Measurements from ENCODE around the gene PTPRN2. TPM values are rescaled to one million over a fixed set of nuclear protein-coding genes. Genes with fewer than 3 reads are reported as not detected.

PTPRN2 gene
- total RNA-seq, 1 experiment from 2014 or later = 2.1 TPM

DNA sequence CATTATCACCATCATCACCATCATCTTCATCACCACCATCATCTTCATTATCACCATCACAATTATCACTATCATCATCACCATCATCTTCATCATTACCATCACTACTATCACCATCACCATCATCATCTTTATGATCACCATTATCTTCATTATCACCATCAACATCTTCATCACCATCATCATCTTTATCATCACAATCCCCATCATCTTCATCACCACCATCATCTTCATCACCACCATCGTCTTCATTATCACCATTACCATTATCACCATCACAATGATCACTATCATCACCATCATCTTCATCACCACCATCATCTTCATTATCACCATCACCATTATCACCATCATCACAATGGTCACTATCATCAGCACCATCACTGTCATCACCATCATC lies 621.1 kb downstream of the PTPRN2 start:
- no peaks in the 10 kb centered on the region for H3K9me2 ChIP-seq (ENCODE audit: insufficient read depth)
- no peaks in the 10 kb centered on the region for H3K4me1 ChIP-seq (ENCODE audit: control insufficient read depth in 1 of 2, insufficient read depth in 2 of 2, low read length in 2 of 2)
- no peaks in the 10 kb centered on the region for H3K79me2 ChIP-seq (ENCODE audit: insufficient read depth, low read length)
- ATAC-seq = no peak
- no peak overlapping the region for H3K4me3 ChIP-seq (replicated peaks in 1 of 2; ENCODE audit: low read depth in 1 of 2, low read length in 2 of 2)
- BruUV-seq (replicated peaks) = no TSS peak
- no peaks in the 10 kb centered on the region for H4K20me1 ChIP-seq (ENCODE audit: insufficient read depth)
- peaks cover 5% of the 10 kb centered on the region; the same call in 1 of the 2 replicates for H3K27me3 ChIP-seq (ENCODE audit: insufficient read depth, low read length)
- no peaks in the 10 kb centered on the region for H3K36me3 ChIP-seq (ENCODE audit: control insufficient read depth in 1 of 2, insufficient read depth in 2 of 2, low read length in 2 of 2)
- RAD21 ChIA-PET (ENCODE audit: low non-redundant PET in 1 of 2, low total read pairs in 2 of 2, uncharacterized antibody in 2 of 2, unreplicated experiment in 2 of 2) = no interaction called here
- CTCF ChIA-PET = no interaction called here
- DNase-seq (ENCODE audit: low read depth, low spot score) = no peak
- no peak overlapping the region for H3K27ac ChIP-seq (ENCODE audit: low read depth, low read length)
- TF ChIP-seq ELF1 (IDR thresholded peaks at IDR 0.05; ENCODE audit: borderline replicate concordance, low read depth) = no peak
- TF ChIP-seq, protein P1, sequence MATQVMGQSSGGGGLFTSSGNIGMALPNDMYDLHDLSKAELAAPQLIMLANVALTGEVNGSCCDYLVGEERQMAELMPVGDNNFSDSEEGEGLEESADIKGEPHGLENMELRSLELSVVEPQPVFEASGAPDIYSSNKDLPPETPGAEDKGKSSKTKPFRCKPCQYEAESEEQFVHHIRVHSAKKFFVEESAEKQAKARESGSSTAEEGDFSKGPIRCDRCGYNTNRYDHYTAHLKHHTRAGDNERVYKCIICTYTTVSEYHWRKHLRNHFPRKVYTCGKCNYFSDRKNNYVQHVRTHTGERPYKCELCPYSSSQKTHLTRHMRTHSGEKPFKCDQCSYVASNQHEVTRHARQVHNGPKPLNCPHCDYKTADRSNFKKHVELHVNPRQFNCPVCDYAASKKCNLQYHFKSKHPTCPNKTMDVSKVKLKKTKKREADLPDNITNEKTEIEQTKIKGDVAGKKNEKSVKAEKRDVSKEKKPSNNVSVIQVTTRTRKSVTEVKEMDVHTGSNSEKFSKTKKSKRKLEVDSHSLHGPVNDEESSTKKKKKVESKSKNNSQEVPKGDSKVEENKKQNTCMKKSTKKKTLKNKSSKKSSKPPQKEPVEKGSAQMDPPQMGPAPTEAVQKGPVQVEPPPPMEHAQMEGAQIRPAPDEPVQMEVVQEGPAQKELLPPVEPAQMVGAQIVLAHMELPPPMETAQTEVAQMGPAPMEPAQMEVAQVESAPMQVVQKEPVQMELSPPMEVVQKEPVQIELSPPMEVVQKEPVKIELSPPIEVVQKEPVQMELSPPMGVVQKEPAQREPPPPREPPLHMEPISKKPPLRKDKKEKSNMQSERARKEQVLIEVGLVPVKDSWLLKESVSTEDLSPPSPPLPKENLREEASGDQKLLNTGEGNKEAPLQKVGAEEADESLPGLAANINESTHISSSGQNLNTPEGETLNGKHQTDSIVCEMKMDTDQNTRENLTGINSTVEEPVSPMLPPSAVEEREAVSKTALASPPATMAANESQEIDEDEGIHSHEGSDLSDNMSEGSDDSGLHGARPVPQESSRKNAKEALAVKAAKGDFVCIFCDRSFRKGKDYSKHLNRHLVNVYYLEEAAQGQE (IDR thresholded peaks at IDR 0.05; ENCODE audit: low read depth) = no peak
- no peak for TF ChIP-seq JUND (IDR thresholded peaks at IDR 0.05)
- TF ChIP-seq POLR2AphosphoS5 (IDR thresholded peaks at IDR 0.05; ENCODE audit: low read depth, low read length) = no peak
- TF ChIP-seq EGR1 (IDR thresholded peaks at IDR 0.05; ENCODE audit: low read depth) = no peak
- no peak for TF ChIP-seq CBX3 (IDR thresholded peaks at IDR 0.05; ENCODE audit: low read depth)
- TF ChIP-seq SRF (IDR thresholded peaks at IDR 0.05; ENCODE audit: low read depth) = no peak
- TF ChIP-seq FOSL1 (IDR thresholded peaks at IDR 0.05; ENCODE audit: low read depth) = no peak
- TF ChIP-seq SP1 (IDR thresholded peaks at IDR 0.05; ENCODE audit: low read depth) = no peak
- no peak for TF ChIP-seq ZFX (IDR thresholded peaks at IDR 0.05)
- no peak for TF ChIP-seq POLR2A (IDR thresholded peaks at IDR 0.05; ENCODE audit: borderline replicate concordance, extremely low read depth, insufficient read depth, insufficient read length)
- TF ChIP-seq RAD21 (IDR thresholded peaks at IDR 0.05; ENCODE audit: low read depth) = no peak
- TF ChIP-seq, protein P2, sequence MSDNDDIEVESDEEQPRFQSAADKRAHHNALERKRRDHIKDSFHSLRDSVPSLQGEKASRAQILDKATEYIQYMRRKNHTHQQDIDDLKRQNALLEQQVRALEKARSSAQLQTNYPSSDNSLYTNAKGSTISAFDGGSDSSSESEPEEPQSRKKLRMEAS (IDR thresholded peaks at IDR 0.05) = no peak
- TF ChIP-seq YY1 (IDR thresholded peaks at IDR 0.05; ENCODE audit: extremely low read depth, insufficient replicate concordance, low read depth, low read length) = no peak
- TF ChIP-seq TCF7L2 (IDR thresholded peaks at IDR 0.05; ENCODE audit: borderline replicate concordance, extremely low read depth, insufficient read depth, insufficient read length) = no peak
- TF ChIP-seq, protein P3, sequence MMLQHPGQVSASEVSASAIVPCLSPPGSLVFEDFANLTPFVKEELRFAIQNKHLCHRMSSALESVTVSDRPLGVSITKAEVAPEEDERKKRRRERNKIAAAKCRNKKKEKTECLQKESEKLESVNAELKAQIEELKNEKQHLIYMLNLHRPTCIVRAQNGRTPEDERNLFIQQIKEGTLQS (IDR thresholded peaks at IDR 0.05) = no peak
- TF ChIP-seq EZH2 (IDR thresholded peaks at IDR 0.05) = no peak
- TF ChIP-seq, protein P4, sequence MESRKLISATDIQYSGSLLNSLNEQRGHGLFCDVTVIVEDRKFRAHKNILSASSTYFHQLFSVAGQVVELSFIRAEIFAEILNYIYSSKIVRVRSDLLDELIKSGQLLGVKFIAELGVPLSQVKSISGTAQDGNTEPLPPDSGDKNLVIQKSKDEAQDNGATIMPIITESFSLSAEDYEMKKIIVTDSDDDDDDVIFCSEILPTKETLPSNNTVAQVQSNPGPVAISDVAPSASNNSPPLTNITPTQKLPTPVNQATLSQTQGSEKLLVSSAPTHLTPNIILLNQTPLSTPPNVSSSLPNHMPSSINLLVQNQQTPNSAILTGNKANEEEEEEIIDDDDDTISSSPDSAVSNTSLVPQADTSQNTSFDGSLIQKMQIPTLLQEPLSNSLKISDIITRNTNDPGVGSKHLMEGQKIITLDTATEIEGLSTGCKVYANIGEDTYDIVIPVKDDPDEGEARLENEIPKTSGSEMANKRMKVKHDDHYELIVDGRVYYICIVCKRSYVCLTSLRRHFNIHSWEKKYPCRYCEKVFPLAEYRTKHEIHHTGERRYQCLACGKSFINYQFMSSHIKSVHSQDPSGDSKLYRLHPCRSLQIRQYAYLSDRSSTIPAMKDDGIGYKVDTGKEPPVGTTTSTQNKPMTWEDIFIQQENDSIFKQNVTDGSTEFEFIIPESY (IDR thresholded peaks at IDR 0.05; ENCODE audit: extremely low read depth, insufficient replicate concordance, low read length) = no peak
- TF ChIP-seq, protein P5, sequence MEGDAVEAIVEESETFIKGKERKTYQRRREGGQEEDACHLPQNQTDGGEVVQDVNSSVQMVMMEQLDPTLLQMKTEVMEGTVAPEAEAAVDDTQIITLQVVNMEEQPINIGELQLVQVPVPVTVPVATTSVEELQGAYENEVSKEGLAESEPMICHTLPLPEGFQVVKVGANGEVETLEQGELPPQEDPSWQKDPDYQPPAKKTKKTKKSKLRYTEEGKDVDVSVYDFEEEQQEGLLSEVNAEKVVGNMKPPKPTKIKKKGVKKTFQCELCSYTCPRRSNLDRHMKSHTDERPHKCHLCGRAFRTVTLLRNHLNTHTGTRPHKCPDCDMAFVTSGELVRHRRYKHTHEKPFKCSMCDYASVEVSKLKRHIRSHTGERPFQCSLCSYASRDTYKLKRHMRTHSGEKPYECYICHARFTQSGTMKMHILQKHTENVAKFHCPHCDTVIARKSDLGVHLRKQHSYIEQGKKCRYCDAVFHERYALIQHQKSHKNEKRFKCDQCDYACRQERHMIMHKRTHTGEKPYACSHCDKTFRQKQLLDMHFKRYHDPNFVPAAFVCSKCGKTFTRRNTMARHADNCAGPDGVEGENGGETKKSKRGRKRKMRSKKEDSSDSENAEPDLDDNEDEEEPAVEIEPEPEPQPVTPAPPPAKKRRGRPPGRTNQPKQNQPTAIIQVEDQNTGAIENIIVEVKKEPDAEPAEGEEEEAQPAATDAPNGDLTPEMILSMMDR (IDR thresholded peaks at IDR 0.05 in 2 of 3, conservative IDR thresholded peaks at IDR 0.05 in 1 of 3; ENCODE audit: borderline replicate concordance in 1 of 3, insufficient read depth in 1 of 3, low read depth in 2 of 3, low read length in 2 of 3) = no peak
- no peak overlapping the region for H3K9ac ChIP-seq (ENCODE audit: low read length)
- H2AFZ ChIP-seq (ENCODE audit: low read depth, low read length, poor library complexity, severe bottlenecking) = no peak overlapping the region
- intact Hi-C loops (cut with micrococcal nuclease) = no loop called here
- H3K9me3 ChIP-seq (ENCODE audit: control insufficient read depth in 1 of 2, insufficient read depth in 1 of 2, low read depth in 1 of 2, low read length in 2 of 2) = no peaks in the 10 kb centered on the region
- POLR2A ChIA-PET = no interaction called here
- H3K4me2 ChIP-seq (ENCODE audit: low read length) = no peak overlapping the region
